Measurements from ENCODE around the gene CDKN1B. TPM values are rescaled to one million over a fixed set of nuclear protein-coding genes. Genes with fewer than 3 reads are reported as not detected.

Gene CDKN1B
- total RNA-seq, 1 donor from 2014 or later: 84.2 TPM

DNA sequence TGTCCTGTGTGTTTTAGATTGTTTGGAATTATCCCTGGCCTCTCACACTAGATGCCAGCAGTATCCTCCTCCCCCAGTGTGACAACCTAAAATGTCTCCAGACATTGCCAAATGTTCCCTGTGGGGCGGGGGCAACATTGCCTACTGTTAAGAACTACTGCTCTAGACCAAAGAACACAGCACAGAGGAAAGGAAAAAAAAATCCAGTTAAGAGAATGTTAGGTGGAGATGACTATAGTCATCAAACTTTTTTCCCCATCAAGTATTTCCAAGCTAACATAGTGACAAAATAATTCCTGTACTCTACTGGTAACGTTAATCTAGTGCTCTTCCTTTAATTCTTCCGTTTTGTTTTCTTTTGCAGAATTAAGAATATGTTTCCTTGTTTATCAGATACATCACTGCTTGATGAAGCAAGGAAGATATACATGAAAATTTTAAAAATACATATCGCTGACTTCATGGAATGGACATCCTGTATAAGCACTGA, 3.5 kb downstream of the CDKN1B start:
- peaks cover 45% of the 10 kb centered on the region for H3K4me1 ChIP-seq
- TF ChIP-seq EZH2phosphoT487 (IDR thresholded peaks at IDR 0.05) (no peak), EZH2 (IDR thresholded peaks at IDR 0.05) (no peak)
- TF ChIP-seq, protein P1, sequence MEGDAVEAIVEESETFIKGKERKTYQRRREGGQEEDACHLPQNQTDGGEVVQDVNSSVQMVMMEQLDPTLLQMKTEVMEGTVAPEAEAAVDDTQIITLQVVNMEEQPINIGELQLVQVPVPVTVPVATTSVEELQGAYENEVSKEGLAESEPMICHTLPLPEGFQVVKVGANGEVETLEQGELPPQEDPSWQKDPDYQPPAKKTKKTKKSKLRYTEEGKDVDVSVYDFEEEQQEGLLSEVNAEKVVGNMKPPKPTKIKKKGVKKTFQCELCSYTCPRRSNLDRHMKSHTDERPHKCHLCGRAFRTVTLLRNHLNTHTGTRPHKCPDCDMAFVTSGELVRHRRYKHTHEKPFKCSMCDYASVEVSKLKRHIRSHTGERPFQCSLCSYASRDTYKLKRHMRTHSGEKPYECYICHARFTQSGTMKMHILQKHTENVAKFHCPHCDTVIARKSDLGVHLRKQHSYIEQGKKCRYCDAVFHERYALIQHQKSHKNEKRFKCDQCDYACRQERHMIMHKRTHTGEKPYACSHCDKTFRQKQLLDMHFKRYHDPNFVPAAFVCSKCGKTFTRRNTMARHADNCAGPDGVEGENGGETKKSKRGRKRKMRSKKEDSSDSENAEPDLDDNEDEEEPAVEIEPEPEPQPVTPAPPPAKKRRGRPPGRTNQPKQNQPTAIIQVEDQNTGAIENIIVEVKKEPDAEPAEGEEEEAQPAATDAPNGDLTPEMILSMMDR (IDR thresholded peaks at IDR 0.05): no peak
- Mint-ChIP-seq H3K27ac (no peak overlapping the region), H3K4me1 (peaks cover 53% of the 10 kb centered on the region), H3K9me3 (no peaks in the 10 kb centered on the region), H3K4me3 (peak overlapping the region; percentile 68), H3K36me3 (peaks cover 28% of the 10 kb centered on the region), H3K27me3 (ENCODE audit: insufficient read depth, low read depth) (peaks cover 7% of the 10 kb centered on the region)
- no peaks in the 10 kb centered on the region for H3K27me3 ChIP-seq
- peak overlapping the region; percentile 98 for H3K4me3 ChIP-seq
- no peak overlapping the region for H3K27ac ChIP-seq
- peak overlapping the region; percentile 94 for H3K4me2 ChIP-seq
- peaks cover 72% of the 10 kb centered on the region for H3K79me2 ChIP-seq (ENCODE audit: low read depth)
- peaks cover 48% of the 10 kb centered on the region for H4K20me1 ChIP-seq (ENCODE audit: low read depth)
- no peaks in the 10 kb centered on the region for H3K9me3 ChIP-seq (ENCODE audit: low read depth)
- H2AFZ ChIP-seq (replicated peaks): no peak overlapping the region
- H3K9ac ChIP-seq: no peak overlapping the region
- H3F3A ChIP-seq (ENCODE audit: low read depth): peaks cover 80% of the 10 kb centered on the region
- DNase-seq (ENCODE audit: low spot score): no peak
- peaks cover 31% of the 10 kb centered on the region for H3K36me3 ChIP-seq

DNA sequence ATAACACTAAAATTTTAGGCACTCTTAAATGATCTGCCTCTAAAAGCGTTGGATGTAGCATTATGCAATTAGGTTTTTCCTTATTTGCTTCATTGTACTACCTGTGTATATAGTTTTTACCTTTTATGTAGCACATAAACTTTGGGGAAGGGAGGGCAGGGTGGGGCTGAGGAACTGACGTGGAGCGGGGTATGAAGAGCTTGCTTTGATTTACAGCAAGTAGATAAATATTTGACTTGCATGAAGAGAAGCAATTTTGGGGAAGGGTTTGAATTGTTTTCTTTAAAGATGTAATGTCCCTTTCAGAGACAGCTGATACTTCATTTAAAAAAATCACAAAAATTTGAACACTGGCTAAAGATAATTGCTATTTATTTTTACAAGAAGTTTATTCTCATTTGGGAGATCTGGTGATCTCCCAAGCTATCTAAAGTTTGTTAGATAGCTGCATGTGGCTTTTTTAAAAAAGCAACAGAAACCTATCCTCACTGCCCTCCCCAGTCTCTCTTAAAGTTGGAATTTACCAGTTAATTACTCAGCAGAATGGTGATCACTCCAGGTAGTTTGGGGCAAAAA, 4.1 kb downstream of the CDKN1B start:
- Histone ChIP-seq H3K4me2 (peak overlapping the region; percentile 94), H3K4me3 (peak overlapping the region; percentile 98), H3K9me3 (ENCODE audit: low read depth) (no peaks in the 10 kb centered on the region), H2AFZ (replicated peaks) (no peak overlapping the region), H3K27ac (no peak overlapping the region), H3K27me3 (no peaks in the 10 kb centered on the region), H3K4me1 (peaks cover 39% of the 10 kb centered on the region), H3K79me2 (ENCODE audit: low read depth) (peaks cover 70% of the 10 kb centered on the region), H4K20me1 (ENCODE audit: low read depth) (peaks cover 48% of the 10 kb centered on the region), H3K36me3 (peaks cover 31% of the 10 kb centered on the region), H3F3A (ENCODE audit: low read depth) (peaks cover 79% of the 10 kb centered on the region), H3K9ac (no peak overlapping the region)
- Mint-ChIP-seq H3K9me3 (no peaks in the 10 kb centered on the region), H3K27me3 (ENCODE audit: insufficient read depth, low read depth) (peaks cover 8% of the 10 kb centered on the region), H3K4me1 (peaks cover 49% of the 10 kb centered on the region), H3K27ac (no peak overlapping the region), H3K4me3 (peak overlapping the region; percentile 68), H3K36me3 (peaks cover 28% of the 10 kb centered on the region)
- no peak for DNase-seq (ENCODE audit: low spot score)
- TF ChIP-seq, protein P1 (IDR thresholded peaks at IDR 0.05): no peak
- TF ChIP-seq EZH2 (IDR thresholded peaks at IDR 0.05): no peak
- TF ChIP-seq EZH2phosphoT487 (IDR thresholded peaks at IDR 0.05): no peak

DNA sequence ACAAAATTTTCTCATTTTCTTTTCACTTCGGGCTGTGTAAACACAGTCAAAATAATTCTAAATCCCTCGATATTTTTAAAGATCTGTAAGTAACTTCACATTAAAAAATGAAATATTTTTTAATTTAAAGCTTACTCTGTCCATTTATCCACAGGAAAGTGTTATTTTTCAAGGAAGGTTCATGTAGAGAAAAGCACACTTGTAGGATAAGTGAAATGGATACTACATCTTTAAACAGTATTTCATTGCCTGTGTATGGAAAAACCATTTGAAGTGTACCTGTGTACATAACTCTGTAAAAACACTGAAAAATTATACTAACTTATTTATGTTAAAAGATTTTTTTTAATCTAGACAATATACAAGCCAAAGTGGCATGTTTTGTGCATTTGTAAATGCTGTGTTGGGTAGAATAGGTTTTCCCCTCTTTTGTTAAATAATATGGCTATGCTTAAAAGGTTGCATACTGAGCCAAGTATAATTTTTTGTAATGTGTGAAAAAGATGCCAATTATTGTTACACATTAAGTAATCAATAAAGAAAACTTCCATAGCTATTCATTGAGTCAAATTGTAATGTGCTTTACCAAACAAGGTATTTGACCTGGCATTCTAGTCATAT, 4.8 kb downstream of the CDKN1B start:
- Histone ChIP-seq H3K27ac (no peak overlapping the region), H3K4me3 (no peak overlapping the region), H3K4me2 (peak overlapping the region; percentile 97), H3K9ac (no peak overlapping the region), H3F3A (ENCODE audit: low read depth) (peaks cover 79% of the 10 kb centered on the region), H3K79me2 (ENCODE audit: low read depth) (peaks cover 76% of the 10 kb centered on the region), H2AFZ (replicated peaks) (no peak overlapping the region), H3K27me3 (no peaks in the 10 kb centered on the region), H3K4me1 (peaks cover 43% of the 10 kb centered on the region), H4K20me1 (ENCODE audit: low read depth) (peaks cover 48% of the 10 kb centered on the region), H3K36me3 (peaks cover 31% of the 10 kb centered on the region), H3K9me3 (ENCODE audit: low read depth) (no peaks in the 10 kb centered on the region)
- Mint-ChIP-seq H3K9me3 (no peaks in the 10 kb centered on the region), H3K4me3 (peak overlapping the region; percentile 94), H3K27ac (no peak overlapping the region), H3K4me1 (peaks cover 53% of the 10 kb centered on the region), H3K36me3 (peaks cover 28% of the 10 kb centered on the region), H3K27me3 (ENCODE audit: insufficient read depth, low read depth) (peaks cover 8% of the 10 kb centered on the region)
- TF ChIP-seq, protein P1 (IDR thresholded peaks at IDR 0.05): no peak
- TF ChIP-seq EZH2 (IDR thresholded peaks at IDR 0.05) (no peak), EZH2phosphoT487 (IDR thresholded peaks at IDR 0.05) (no peak)
- no peak for DNase-seq (ENCODE audit: low spot score)
